Embryonic facial prominence (tissue), 1 donor: ENCODE measurements around the gene RBM10.

Experiments
- DNase-seq: peaks from one replicate; pipeline ENCODE4 v3.0.0-alpha.2; 2016; ENCODE audit errors: extremely low spot score

RBM10 gene

GRCh38 chrX:47233333-47234113 is 88.5 kb downstream of the RBM10 start:
- peak; percentile 92 for DNase-seq

- DNase-seq, result no peak
These were observed 89.6 kb downstream of the RBM10 start for GRCh38 chrX:47234583-47234982.

- no peak for DNase-seq
These were observed 90.7 kb downstream of the RBM10 start for GRCh38 chrX:47235691-47236103.
